CD4-positive, CD25-positive, alpha-beta regulatory T cell (primary cell): ENCODE measurements around the gene MOCS1. TPM values are rescaled to one million over a fixed set of nuclear protein-coding genes. Genes with fewer than 3 reads are reported as not detected.

Experiments
- ATAC-seq, 2 donors: fragments of 150-1000 bp; cut with Tn5 transposase; one replicate each; pipeline ENCODE4 v1.10.0; 2021; ENCODE audit warnings: low read depth in 2 of 2, moderate number of reproducible peaks in 2 of 2, moderate library complexity in 1 of 2
- DNase-seq, 3 donors: peaks; one replicate each; pipeline versions ENCODE4 v3.0.0 to v3.0.0-alpha.2; 2012 to 2022; ENCODE audit warnings: mixed read lengths in 1 of 3
- H3K27ac ChIP-seq: one replicate; pipeline ENCODE4 v1.7.0; 2013; ENCODE audit warnings: mild to moderate bottlenecking, low read length; ENCODE audit not compliant: insufficient read depth, poor library complexity, severe bottlenecking
- H3K27me3 ChIP-seq: one replicate; pipeline ENCODE4 v1.7.0; 2013; ENCODE audit warnings: low read length; ENCODE audit not compliant: control insufficient read depth, insufficient read depth
- H3K36me3 ChIP-seq: one replicate; pipeline ENCODE4 v1.7.0; 2013; ENCODE audit warnings: mild to moderate bottlenecking, low read length, moderate library complexity; ENCODE audit not compliant: control insufficient read depth, insufficient read depth
- H3K4me1 ChIP-seq: 2 replicates; pipeline ENCODE4 v1.7.0; 2013; ENCODE audit warnings: mild to moderate bottlenecking, low read length; ENCODE audit not compliant: insufficient read depth, control insufficient read depth, poor library complexity, severe bottlenecking
- H3K4me3 ChIP-seq: one replicate; pipeline ENCODE4 v1.7.0; 2013; ENCODE audit warnings: low read depth, mild to moderate bottlenecking, low read length, moderate library complexity
- H3K9me3 ChIP-seq, 2 experiments: 1 replicate in 1 of 2; 2 replicates in 1 of 2; pipeline ENCODE4 v1.7.0; 2013; ENCODE audit warnings: low read length in 2 of 2, mild to moderate bottlenecking in 1 of 2, moderate library complexity in 1 of 2; ENCODE audit not compliant: control insufficient read depth in 2 of 2
- H3K27ac Mint-ChIP-seq, 3 donors: one replicate each; pipeline ENCODE4 v1.8.0; 2020 to 2022; ENCODE audit warnings: mild to moderate bottlenecking in 3 of 3, mixed read lengths in 3 of 3, moderate library complexity in 2 of 3
- H3K27me3 Mint-ChIP-seq: one replicate; pipeline ENCODE4 v1.8.0; 2022; ENCODE audit warnings: mild to moderate bottlenecking, mixed read lengths
- H3K36me3 Mint-ChIP-seq: one replicate; pipeline ENCODE4 v1.8.0; 2020; ENCODE audit warnings: mixed read lengths
- H3K4me1 Mint-ChIP-seq, 4 donors: one replicate each; pipeline ENCODE4 v1.8.0; 2020 to 2022; ENCODE audit warnings: mixed read lengths in 4 of 4, mild to moderate bottlenecking in 1 of 4
- H3K4me3 Mint-ChIP-seq, 4 donors: one replicate each; pipeline ENCODE4 v1.8.0; 2020 to 2022; ENCODE audit warnings: mild to moderate bottlenecking in 4 of 4, mixed read lengths in 4 of 4, moderate library complexity in 3 of 4
- H3K9me3 Mint-ChIP-seq, 7 donors: one replicate each; pipeline ENCODE4 v1.8.0; 2020 to 2022; ENCODE audit warnings: mixed read lengths in 7 of 7, mild to moderate bottlenecking in 3 of 7, moderate library complexity in 2 of 7
- polyA plus RNA-seq, 4 donors: library from polyadenylated mRNA; unstranded; fragments of 300-500 nt; fragmentation: Illumina TruSeq; gene quantifications; one replicate each; pipeline ENCODE4 v1.2.3, GENCODE V29; 2021
- total RNA-seq: library from RNA; stranded (reverse); gene quantifications from one replicate; pipeline ENCODE4 v1.2.3, GENCODE V29; 2022

MOCS1 gene
- total and polyA plus RNA-seq, 5 donors from 2014 or later = 0.10 to 0.69 (median 0.32) TPM; not detected in 2

DNA sequence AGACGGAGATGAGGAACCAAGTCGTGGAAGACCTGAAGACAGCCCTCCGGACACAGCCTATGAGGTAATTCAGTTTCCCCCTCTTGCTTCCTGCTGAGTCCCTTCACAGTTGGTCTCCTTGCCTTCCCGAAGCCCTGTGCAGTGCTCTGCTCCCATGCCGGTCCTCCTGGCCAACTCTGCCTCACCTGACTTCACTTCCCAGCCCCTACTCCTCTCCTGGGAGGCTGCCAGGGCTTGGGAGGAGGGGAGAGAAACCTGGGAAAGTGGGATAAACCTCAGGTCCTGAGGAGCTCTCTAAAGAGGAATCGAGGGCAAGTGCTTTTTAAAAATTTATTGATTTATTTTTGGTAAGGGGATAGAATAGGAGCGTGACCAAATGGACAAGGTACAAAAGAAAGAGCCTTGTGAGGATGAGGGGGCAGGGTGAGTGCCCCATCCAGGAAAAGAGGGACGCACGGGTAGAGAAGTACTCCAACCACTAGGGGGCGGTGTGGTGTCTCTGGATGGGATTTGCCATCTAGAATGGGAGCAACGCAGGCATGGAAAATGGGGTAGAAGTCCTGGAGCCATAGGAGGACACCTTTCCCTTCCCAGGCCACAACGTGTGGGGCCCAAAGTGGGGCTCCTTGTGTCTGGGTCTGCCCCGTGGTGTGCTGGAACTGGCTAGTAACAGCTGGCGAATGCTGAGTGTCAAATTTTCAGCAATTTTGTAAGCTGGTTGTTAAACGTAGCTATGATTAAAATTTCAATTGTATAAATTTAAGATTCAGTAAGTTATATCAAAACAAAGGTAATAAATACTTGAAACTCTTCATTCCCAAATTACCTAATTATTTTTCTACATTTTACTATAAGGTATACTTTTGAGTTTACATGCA, 69.0 kb downstream of the MOCS1 start:
- Mint-ChIP-seq H3K27me3 (no peaks in the 10 kb centered on the region), H3K4me1 (no peaks in the 10 kb centered on the region), H3K27ac (no peak overlapping the region), H3K4me3 (no peak overlapping the region), H3K36me3 (no peaks in the 10 kb centered on the region), H3K9me3 (no peaks in the 10 kb centered on the region)
- Histone ChIP-seq H3K4me3 (no peak overlapping the region), H3K9me3 (no peaks in the 10 kb centered on the region), H3K36me3 (no peaks in the 10 kb centered on the region), H3K27me3 (no peaks in the 10 kb centered on the region), H3K27ac (no peak overlapping the region), H3K4me1 (no peaks in the 10 kb centered on the region)
- ATAC-seq = no peak
- peak; percentile 2 to 38 (median 2) for DNase-seq

DNA sequence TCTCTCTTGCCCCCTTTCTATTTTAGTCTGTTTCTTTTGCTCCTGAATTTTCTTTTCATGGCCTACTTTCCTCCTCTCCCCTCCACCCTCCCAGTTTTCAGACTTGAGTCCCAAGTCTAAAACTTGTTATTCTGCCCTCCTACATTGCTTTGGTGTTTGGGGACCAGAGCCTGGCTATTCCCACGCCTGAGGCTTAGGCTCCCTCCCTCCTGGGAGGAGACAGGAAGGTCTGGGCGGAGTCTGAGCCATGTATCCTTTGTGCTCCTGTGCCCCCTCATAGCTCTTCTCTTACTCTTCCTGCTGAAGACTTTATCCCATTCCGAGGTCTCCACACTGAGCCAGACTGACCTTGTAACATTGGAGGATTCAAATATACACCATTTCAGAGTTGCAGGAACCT, 72.6 kb downstream of the MOCS1 start:
- H3K27me3 ChIP-seq = no peaks in the 10 kb centered on the region
- H3K27ac ChIP-seq = no peak overlapping the region
- H3K9me3 Mint-ChIP-seq = no peaks in the 10 kb centered on the region
- no peaks in the 10 kb centered on the region for H3K9me3 ChIP-seq
- H3K4me3 ChIP-seq = no peak overlapping the region
- no peak overlapping the region for H3K4me3 Mint-ChIP-seq
- H3K4me1 ChIP-seq = no peaks in the 10 kb centered on the region
- ATAC-seq (no peak), DNase-seq (no peak)
- no peak overlapping the region for H3K27ac Mint-ChIP-seq
- no peaks in the 10 kb centered on the region for H3K36me3 Mint-ChIP-seq
- H3K36me3 ChIP-seq = no peaks in the 10 kb centered on the region
- H3K4me1 Mint-ChIP-seq = no peaks in the 10 kb centered on the region
- H3K27me3 Mint-ChIP-seq = no peaks in the 10 kb centered on the region

DNA sequence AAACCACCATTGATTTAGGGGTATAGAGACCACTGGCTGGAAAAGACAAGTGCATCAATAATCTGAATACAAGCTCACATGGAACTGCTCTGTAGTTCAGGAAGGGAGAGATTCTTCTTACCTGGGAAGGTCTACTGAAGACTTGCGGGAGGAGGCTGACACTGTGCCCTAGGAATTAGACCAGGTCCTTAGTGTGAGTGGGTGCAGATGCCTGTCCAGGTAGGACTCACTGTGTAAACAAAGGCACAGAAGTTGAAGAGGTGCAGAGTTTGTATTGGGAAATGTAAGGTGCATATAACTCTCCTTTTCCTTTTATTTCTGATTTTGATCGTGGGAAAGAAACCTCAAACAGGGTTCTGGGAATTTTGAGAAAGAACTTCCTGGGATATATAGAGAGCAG, 75.2 kb downstream of the MOCS1 start:
- no peak overlapping the region for H3K27ac Mint-ChIP-seq
- Histone ChIP-seq H3K27me3 (no peaks in the 10 kb centered on the region), H3K4me1 (no peaks in the 10 kb centered on the region), H3K9me3 (no peaks in the 10 kb centered on the region), H3K36me3 (no peaks in the 10 kb centered on the region), H3K4me3 (no peak overlapping the region), H3K27ac (no peak overlapping the region)
- H3K4me3 Mint-ChIP-seq = no peak overlapping the region
- H3K27me3 Mint-ChIP-seq = no peaks in the 10 kb centered on the region
- no peaks in the 10 kb centered on the region for H3K36me3 Mint-ChIP-seq
- DNase-seq (no peak), ATAC-seq (no peak)
- no peaks in the 10 kb centered on the region for H3K4me1 Mint-ChIP-seq
- H3K9me3 Mint-ChIP-seq = no peaks in the 10 kb centered on the region

DNA sequence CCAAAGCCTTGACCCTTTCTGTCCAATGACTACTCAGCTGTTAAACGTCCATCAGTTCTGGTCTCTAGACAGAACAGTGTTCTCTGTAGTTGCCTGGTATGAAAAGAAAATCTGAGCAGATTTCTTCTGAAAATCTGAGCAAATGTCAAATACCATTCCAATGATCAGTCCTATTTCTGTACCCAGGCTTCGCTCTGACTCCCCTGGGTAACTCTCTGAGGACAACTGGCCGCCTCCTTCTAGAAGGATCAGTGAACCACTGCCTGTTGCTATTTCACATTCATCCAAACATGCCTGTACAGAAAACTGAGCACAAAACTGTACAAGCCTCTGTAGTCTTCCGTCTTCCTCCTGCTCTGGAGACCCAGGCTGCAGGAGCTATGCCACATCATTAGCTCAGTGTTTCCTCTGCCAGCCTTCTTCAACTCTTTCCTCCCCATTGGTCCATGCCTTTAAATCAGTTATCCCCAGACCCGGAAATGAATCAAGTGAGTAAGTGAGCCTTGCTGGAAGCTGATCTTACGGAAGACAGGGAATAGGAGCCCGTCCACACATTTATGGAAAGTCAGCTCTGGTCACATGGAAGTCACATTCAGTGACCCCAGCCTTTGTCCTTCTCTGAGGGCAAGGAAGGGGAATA, 78.8 kb downstream of the MOCS1 start:
- H3K27ac Mint-ChIP-seq = no peak overlapping the region
- H3K36me3 Mint-ChIP-seq = no peaks in the 10 kb centered on the region
- no peaks in the 10 kb centered on the region for H3K9me3 Mint-ChIP-seq
- Histone ChIP-seq H3K4me1 (no peaks in the 10 kb centered on the region), H3K9me3 (no peaks in the 10 kb centered on the region), H3K4me3 (no peak overlapping the region), H3K27me3 (no peaks in the 10 kb centered on the region), H3K36me3 (no peaks in the 10 kb centered on the region), H3K27ac (no peak overlapping the region)
- DNase-seq = no peak
- no peak for ATAC-seq
- no peaks in the 10 kb centered on the region for H3K27me3 Mint-ChIP-seq
- no peak overlapping the region for H3K4me3 Mint-ChIP-seq
- no peaks in the 10 kb centered on the region for H3K4me1 Mint-ChIP-seq

Other genes starting within 250 kb of the MOCS1 start
- not detected for gene KIF6, start 209.1 kb downstream of the MOCS1 start, total RNA-seq
- gene KIF6, start 209.1 kb downstream of the MOCS1 start, polyA plus RNA-seq = not detected
- not detected for gene DAAM2, start 142.1 kb downstream of the MOCS1 start, total RNA-seq
- gene DAAM2, start 142.1 kb downstream of the MOCS1 start, polyA plus RNA-seq = not detected